MM.1S (cell line): ENCODE results near the gene SH2D4B.

Experiments
- DNase-seq: peaks from one replicate; pipeline ENCODE4 v3.0.0-alpha.2; 2015
- H2AFZ ChIP-seq: fragments of 300-600 bp; sonication (generic); 2 replicates; pipeline ENCODE4 v1.6.0; 2016; ENCODE audit warnings: antibody characterized with exemption, low read length
- H3F3A ChIP-seq: fragments of 300-600 bp; sonication (generic); 2 replicates; pipeline ENCODE4 v1.6.1; 2016; ENCODE audit warnings: mild to moderate bottlenecking, antibody characterized with exemption, low read length, moderate library complexity, mixed read lengths; ENCODE audit not compliant: insufficient read depth
- H3K27ac ChIP-seq: fragments of 300-600 bp; sonication (generic); 2 replicates; pipeline ENCODE4 v1.5.1; 2016; ENCODE audit warnings: mild to moderate bottlenecking, low read length
- H3K27me3 ChIP-seq: fragments of 300-600 bp; sonication (generic); replicated peaks from 2 replicates; pipeline ENCODE4 v1.6.0; 2016; ENCODE audit warnings: low read length; ENCODE audit not compliant: insufficient read depth
- H3K36me3 ChIP-seq: fragments of 300-600 bp; sonication (generic); replicated peaks from 2 replicates; pipeline ENCODE4 v1.6.1; 2016; ENCODE audit warnings: mild to moderate bottlenecking, low read length, mixed read lengths; ENCODE audit not compliant: insufficient read depth
- H3K4me1 ChIP-seq: fragments of 300-600 bp; sonication (generic); 2 replicates; pipeline ENCODE4 v1.6.1; 2016; ENCODE audit warnings: low read length, mixed read lengths
- H3K4me2 ChIP-seq: fragments of 300-600 bp; sonication (generic); 2 replicates; pipeline ENCODE4 v1.6.0; 2016; ENCODE audit warnings: low read depth, low read length
- H3K4me3 ChIP-seq: fragments of 300-600 bp; sonication (generic); 2 replicates; pipeline ENCODE4 v1.5.1; 2016; ENCODE audit warnings: low read length, mixed read lengths
- H3K79me2 ChIP-seq: fragments of 300-600 bp; sonication (generic); 2 replicates; pipeline ENCODE4 v1.6.1; 2016; ENCODE audit warnings: mixed run types, low read length, mixed read lengths
- H3K9ac ChIP-seq: fragments of 300-600 bp; sonication (generic); 2 replicates; pipeline ENCODE4 v1.6.1; 2016; ENCODE audit warnings: low read length, mixed read lengths
- H3K9me2 ChIP-seq: fragments of 300-600 bp; sonication (generic); replicated peaks from 2 replicates; pipeline ENCODE4 v1.6.1; 2016; ENCODE audit warnings: mild to moderate bottlenecking, low read length, mixed read lengths; ENCODE audit not compliant: insufficient read depth
- H3K9me3 ChIP-seq: fragments of 300-600 bp; sonication (generic); replicated peaks from 2 replicates; pipeline ENCODE4 v1.6.1; 2016; ENCODE audit warnings: mild to moderate bottlenecking, low read length, mixed read lengths; ENCODE audit not compliant: insufficient read depth
- H4K20me1 ChIP-seq: fragments of 300-600 bp; sonication (generic); 2 replicates; pipeline ENCODE4 v1.6.1; 2016; ENCODE audit warnings: mild to moderate bottlenecking, low read length, moderate library complexity, mixed read lengths; ENCODE audit not compliant: insufficient read depth
- EZH2 ChIP-seq: fragments of 300-600 bp; sonication (generic); optimal IDR thresholded peaks from 2 replicates; pipeline ENCODE3; 2017; ENCODE audit warnings: low read depth, mild to moderate bottlenecking, antibody characterized with exemption, low read length, mixed read lengths
- EZH2phosphoT487 ChIP-seq: fragments of 300-600 bp; sonication (generic); IDR thresholded peaks from 2 replicates; pipeline ENCODE4 v1.6.1; 2018; ENCODE audit warnings: antibody characterized with exemption, low read length
- TF ChIP-seq, protein P1 (sequence below): fragments of 300-600 bp; sonication (generic); IDR thresholded peaks from 2 replicates; pipeline ENCODE4 v1.5.1; 2016; ENCODE audit warnings: antibody characterized with exemption, low read length, mixed read lengths

Gene SH2D4B

DNA sequence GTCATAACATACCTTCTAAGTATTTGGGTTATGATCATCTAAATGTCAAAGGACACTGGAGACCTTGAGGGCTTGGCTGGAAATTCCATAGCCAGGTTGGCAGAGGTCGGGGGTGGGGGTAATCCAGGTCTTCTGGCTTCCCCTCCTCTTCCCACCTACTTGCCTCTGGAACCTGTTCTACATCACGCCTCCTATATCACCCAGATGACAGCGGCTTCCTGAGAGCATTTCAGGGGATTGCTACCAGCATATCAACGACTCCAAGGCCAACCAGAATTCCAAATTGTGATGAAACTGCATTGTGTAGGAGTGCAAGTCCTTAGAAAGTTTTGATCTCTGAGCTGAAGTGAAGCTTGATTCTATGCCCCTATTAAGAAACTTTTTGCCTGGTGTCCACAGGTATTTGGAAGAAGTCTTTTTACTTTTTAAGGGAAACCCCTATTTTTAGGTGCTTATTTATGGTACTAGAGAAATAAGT is 95.7 kb downstream of the SH2D4B start:
- Histone ChIP-seq H4K20me1 (no peaks in the 10 kb centered on the region), H3K4me2 (no peak overlapping the region), H3K9me2 (no peaks in the 10 kb centered on the region), H3K79me2 (no peaks in the 10 kb centered on the region), H3K27ac (no peak overlapping the region), H2AFZ (no peak overlapping the region), H3K36me3 (no peaks in the 10 kb centered on the region), H3K4me3 (no peak overlapping the region), H3K9me3 (no peaks in the 10 kb centered on the region), H3K27me3 (no peaks in the 10 kb centered on the region), H3K4me1 (no peaks in the 10 kb centered on the region), H3K9ac (no peak overlapping the region), H3F3A (no peaks in the 10 kb centered on the region)
- DNase-seq = no peak
- TF ChIP-seq EZH2 (no peak), EZH2phosphoT487 (no peak)
- TF ChIP-seq, protein P1, sequence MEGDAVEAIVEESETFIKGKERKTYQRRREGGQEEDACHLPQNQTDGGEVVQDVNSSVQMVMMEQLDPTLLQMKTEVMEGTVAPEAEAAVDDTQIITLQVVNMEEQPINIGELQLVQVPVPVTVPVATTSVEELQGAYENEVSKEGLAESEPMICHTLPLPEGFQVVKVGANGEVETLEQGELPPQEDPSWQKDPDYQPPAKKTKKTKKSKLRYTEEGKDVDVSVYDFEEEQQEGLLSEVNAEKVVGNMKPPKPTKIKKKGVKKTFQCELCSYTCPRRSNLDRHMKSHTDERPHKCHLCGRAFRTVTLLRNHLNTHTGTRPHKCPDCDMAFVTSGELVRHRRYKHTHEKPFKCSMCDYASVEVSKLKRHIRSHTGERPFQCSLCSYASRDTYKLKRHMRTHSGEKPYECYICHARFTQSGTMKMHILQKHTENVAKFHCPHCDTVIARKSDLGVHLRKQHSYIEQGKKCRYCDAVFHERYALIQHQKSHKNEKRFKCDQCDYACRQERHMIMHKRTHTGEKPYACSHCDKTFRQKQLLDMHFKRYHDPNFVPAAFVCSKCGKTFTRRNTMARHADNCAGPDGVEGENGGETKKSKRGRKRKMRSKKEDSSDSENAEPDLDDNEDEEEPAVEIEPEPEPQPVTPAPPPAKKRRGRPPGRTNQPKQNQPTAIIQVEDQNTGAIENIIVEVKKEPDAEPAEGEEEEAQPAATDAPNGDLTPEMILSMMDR = no peak

DNA sequence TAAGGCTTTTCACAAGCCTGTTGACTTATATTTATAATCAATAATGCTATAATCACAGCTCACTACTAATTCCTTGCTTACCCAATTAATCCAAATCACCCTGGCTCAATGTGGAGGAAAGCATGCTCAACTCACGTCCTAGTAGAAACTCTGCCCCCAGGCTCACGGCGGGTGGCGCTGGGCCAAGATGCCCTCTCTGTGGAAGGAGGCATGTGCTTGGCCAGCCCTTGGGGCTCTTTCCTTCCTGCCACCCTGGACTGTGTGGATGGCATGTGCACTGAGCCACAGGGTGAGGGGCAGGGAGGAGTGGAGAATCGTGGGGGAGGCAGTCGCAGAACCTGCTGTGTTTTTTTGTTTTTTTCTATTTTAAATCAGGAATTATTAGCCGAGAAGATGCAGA is 96.2 kb downstream of the SH2D4B start:
- TF ChIP-seq, protein P1 = no peak
- TF ChIP-seq EZH2 (no peak), EZH2phosphoT487 (no peak)
- Histone ChIP-seq H3K4me2 (no peak overlapping the region), H3K4me1 (no peaks in the 10 kb centered on the region), H3K9me3 (no peaks in the 10 kb centered on the region), H2AFZ (no peak overlapping the region), H3K9ac (no peak overlapping the region), H3K4me3 (no peak overlapping the region), H3K36me3 (no peaks in the 10 kb centered on the region), H3K27ac (no peak overlapping the region), H3F3A (no peaks in the 10 kb centered on the region), H3K9me2 (no peaks in the 10 kb centered on the region), H3K79me2 (no peaks in the 10 kb centered on the region), H3K27me3 (no peaks in the 10 kb centered on the region), H4K20me1 (no peaks in the 10 kb centered on the region)
- no peak for DNase-seq

DNA sequence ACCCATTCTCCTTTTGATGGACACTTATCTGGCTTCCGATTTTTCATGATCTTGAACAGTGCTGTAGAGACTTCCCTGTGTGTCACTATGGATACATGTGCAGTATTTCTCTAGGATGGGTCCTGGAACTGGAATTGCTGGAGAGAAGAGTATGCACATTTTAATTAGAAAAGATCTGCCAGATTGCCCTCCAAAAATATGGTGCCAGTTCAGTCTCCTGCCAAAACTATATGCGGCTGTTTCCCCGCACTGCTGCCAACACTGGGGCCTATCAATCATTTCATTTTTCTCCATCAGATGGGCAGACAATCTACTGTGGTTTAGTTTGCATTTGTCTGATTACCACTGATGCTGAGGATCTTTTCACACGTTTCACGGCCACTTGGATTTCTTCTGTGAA is 105.0 kb downstream of the SH2D4B start:
- H3K9me2 ChIP-seq = no peaks in the 10 kb centered on the region
- no peaks in the 10 kb centered on the region for H3K27me3 ChIP-seq
- H3F3A ChIP-seq = no peaks in the 10 kb centered on the region
- no peak overlapping the region for H3K27ac ChIP-seq
- TF ChIP-seq EZH2 (no peak), EZH2phosphoT487 (no peak)
- TF ChIP-seq, protein P1 = no peak
- no peaks in the 10 kb centered on the region for H3K36me3 ChIP-seq
- H2AFZ ChIP-seq = no peak overlapping the region
- H3K4me3 ChIP-seq = no peak overlapping the region
- no peaks in the 10 kb centered on the region for H3K79me2 ChIP-seq
- H4K20me1 ChIP-seq = no peaks in the 10 kb centered on the region
- no peak for DNase-seq
- no peak overlapping the region for H3K9ac ChIP-seq
- no peak overlapping the region for H3K4me2 ChIP-seq
- H3K9me3 ChIP-seq = no peaks in the 10 kb centered on the region
- no peaks in the 10 kb centered on the region for H3K4me1 ChIP-seq
